Heart left ventricle (tissue), 16 donors: ENCODE measurements around the gene IL1RN. TPM values are rescaled to one million over a fixed set of nuclear protein-coding genes. Genes with fewer than 3 reads are reported as not detected.

Source experiments
- ATAC-seq, 4 donors: fragments of 200-7000 bp; cut with Tn5 transposase; one replicate each; pipeline ENCODE4 v1.9.1; 2020 to 2022; ENCODE audit warnings: moderate library complexity in 4 of 4, mild to moderate bottlenecking in 3 of 4, moderate number of reproducible peaks in 1 of 4
- DNase-seq, 5 donors: peaks; one replicate each; pipeline ENCODE4 v3.0.0-alpha.2; 2020
- H3K27ac ChIP-seq, 12 donors: fragments of 200-600 bp; sonication (generic) in 4 of 12; one replicate each; pipeline versions ENCODE4 v1.5.0 to v1.8.0; 2016 to 2022; ENCODE audit warnings: mild to moderate bottlenecking in 2 of 12
- H3K27me3 ChIP-seq, 9 donors: fragments of 200-600 bp; sonication (generic) in 2 of 9; one replicate each; pipeline versions ENCODE4 v1.5.1 to v1.8.0; 2016 to 2022; ENCODE audit warnings: mild to moderate bottlenecking in 3 of 9
- H3K36me3 ChIP-seq, 9 donors: fragments of 200-600 bp; sonication (generic) in 2 of 9; one replicate each; pipeline versions ENCODE4 v1.5.0 to v1.8.0; 2018 to 2022; ENCODE audit warnings: mild to moderate bottlenecking in 2 of 9
- H3K4me1 ChIP-seq, 12 donors: fragments of 200-600 bp; sonication (generic) in 4 of 12; one replicate each; pipeline versions ENCODE4 v1.5.0 to v1.8.0; 2016 to 2022; ENCODE audit warnings: mild to moderate bottlenecking in 3 of 12
- H3K4me3 ChIP-seq, 12 donors: fragments of 200-600 bp; sonication (generic) in 4 of 12; one replicate each; pipeline versions ENCODE4 v1.5.0 to v1.8.0; 2017 to 2022; ENCODE audit warnings: mild to moderate bottlenecking in 9 of 12, moderate library complexity in 4 of 12
- H3K9me3 ChIP-seq, 12 donors: fragments of 200-600 bp; sonication (generic) in 4 of 12; one replicate each; pipeline versions ENCODE4 v1.5.0 to v1.8.0; 2016 to 2022; ENCODE audit warnings: mild to moderate bottlenecking in 1 of 12
- CTCF ChIP-seq, 12 donors: fragments of 200-600 bp; sonication (generic) in 4 of 12; IDR thresholded peaks; one replicate each; pipeline versions ENCODE4 v1.5.0 to v1.8.0; 2018 to 2022; ENCODE audit warnings: antibody characterized with exemption in 12 of 12, mild to moderate bottlenecking in 5 of 12
- POLR2A ChIP-seq, 2 donors: fragments of 450-650 bp; IDR thresholded peaks; one replicate each; pipeline ENCODE4 v1.6.1; 2017; ENCODE audit warnings: antibody characterized with exemption in 2 of 2, mild to moderate bottlenecking in 2 of 2, moderate library complexity in 2 of 2
- WGBS, 4 donors: extraction: QIAGEN DNeasy Blood & Tissue Kit in 2 of 4; methylation state at CpG; one replicate each; pipeline versions ENCODE4 v1.1.5 to v1.1.7; 2013 to 2018; 5-methylcytosine and 5-hydroxymethylcytosine counted together
- intact Hi-C, 10 donors: fragments of 100-400 bp; cut with DNase I; formaldehyde crosslinking; loops; one replicate each; pipeline versions ENCODE4 v1.11.1 to v1.14.2; 2022
- polyA plus RNA-seq, 2 donors: library from polyadenylated mRNA; stranded (reverse); fragments of 200-250 nt; gene quantifications; one replicate each; pipeline ENCODE4 v1.2.3, GENCODE V29; 2013
- total RNA-seq, 9 donors: library from RNA; depleted of rRNA in 2 of 9; stranded (reverse); fragments of >200 nt in 2 of 9; fragmentation: NEBNext Ultra II Directional in 3 of 9; extraction: Animal tissue kit (Norgen Biotek cat#: 25700) in 3 of 9; gene quantifications; one replicate each; pipeline versions ENCODE4 v1.1.0 to v1.2.4, GENCODE V29; 2016 to 2023
- donor health status: ischemic (EF 13 %, LVEDD 7.1; RV severe dilation, severe dysfunction).
- donor health status: healthy with polysubstance abuse.
- donor health status: DM: no; HTN: yes; CAD: no.
- donor health status: DM: no; HTN: no; CAD: no.
- donor health status: ischemic (EF 25% LVEDD 6.9; RV normal size, moderate dysfunction).
- donor health status: ischemic (EF 25% LVEDD 5.7; RV mildly dilated, moderate dysfunction).
- donor health status: healthy.
- donor health status: DM: yes; HTN: yes; CAD: no.
- donor health status: ischemic (EF 35%, LVEDD 5.7; RV mildly dilated, moderate dysfunction).
- donor health status: nonischemic (EF 11% LVEDD 7.7; RV severe dilation, severe dysfunction).
- donor health status: DM: yes; HTN: yes; CAD: no.
- donor health status: PGD.
- donor health status: ischemic (EF 29% LVEDD 5.4; RV normal size, mild dysfunction).
- donor health status: nonischemic (EF 23%, LVEDD 6.1; RV moderate dilation, normal function).

IL1RN gene
- total and polyA plus RNA-seq, 11 donors, result 0.16 to 11.4 (median 0.99) TPM

- H3K9me3 ChIP-seq, result no peaks in the 10 kb centered on the region
- no peaks in the 10 kb centered on the region for H3K27me3 ChIP-seq
- H3K36me3 ChIP-seq, result peaks cover 0 to 20% (median 0%) of the 10 kb centered on the region in 9 donors
- H3K4me3 ChIP-seq, result no peak overlapping the region
- WGBS, 4 donors, result 52 to 63% (median 60%) methylated on average over 8 of the region's 8 CpGs
- H3K4me1 ChIP-seq, result peaks cover 0 to 66% (median 0%) of the 10 kb centered on the region in 12 donors
- TF ChIP-seq CTCF (IDR thresholded peaks at IDR 0.05) (no peak), POLR2A (IDR thresholded peaks at IDR 0.05) (no peak)
- intact Hi-C loops, result no loop called here
- ATAC-seq (no peak), DNase-seq (no peak)
- peak overlapping the region in 1 of 12 donors; percentile 52 for H3K27ac ChIP-seq
Observed at GRCh38 chr2:113181258-113182051, 54.1 kb downstream of the IL1RN start.

GRCh38 chr2:113182471-113183260 lies 55.3 kb downstream of the IL1RN start:
- ATAC-seq, result no peak
- H3K27me3 ChIP-seq, result no peaks in the 10 kb centered on the region
- WGBS, 4 donors, result 85 to 90% (median 88%) methylated on average over 10 to 15 of the region's 15 CpGs
- no peak overlapping the region for H3K27ac ChIP-seq
- TF ChIP-seq POLR2A (IDR thresholded peaks at IDR 0.05) (no peak), CTCF (IDR thresholded peaks at IDR 0.05) (no peak)
- DNase-seq, result peak in 1 of 5 donors; percentile 8
- peaks cover 0 to 22% (median 0%) of the 10 kb centered on the region in 9 donors for H3K36me3 ChIP-seq
- H3K4me3 ChIP-seq, result no peak overlapping the region
- intact Hi-C loops, result no loop called here
- H3K9me3 ChIP-seq, result no peaks in the 10 kb centered on the region
- H3K4me1 ChIP-seq, result peaks cover 0 to 64% (median 0%) of the 10 kb centered on the region in 12 donors

- Histone ChIP-seq H3K9me3 (no peaks in the 10 kb centered on the region), H3K4me3 (no peak overlapping the region), H3K27me3 (no peaks in the 10 kb centered on the region), H3K27ac (no peak overlapping the region), H3K4me1 (peaks cover 0 to 70% (median 0%) of the 10 kb centered on the region in 12 donors), H3K36me3 (peaks cover 0 to 22% (median 0%) of the 10 kb centered on the region in 9 donors)
- WGBS, 4 donors, result 84 to 94% (median 91%) methylated on average over 4 to 8 of the region's 8 CpGs
- DNase-seq, result no peak
- TF ChIP-seq POLR2A (IDR thresholded peaks at IDR 0.05) (no peak), CTCF (IDR thresholded peaks at IDR 0.05) (no peak)
- ATAC-seq, result no peak
- intact Hi-C loops, result no loop called here
Observed at GRCh38 chr2:113183264-113183663, 55.9 kb downstream of the IL1RN start.

Other genes starting within 250 kb of the IL1RN start
- not detected for gene IL37, start 216.4 kb upstream of the IL1RN start, total RNA-seq
- not detected for gene IL37, start 216.4 kb upstream of the IL1RN start, polyA plus RNA-seq
- gene IL36G, start 149.6 kb upstream of the IL1RN start, total RNA-seq, result not detected
- not detected for gene IL36G, start 149.6 kb upstream of the IL1RN start, polyA plus RNA-seq
- not detected for gene IL36A, start 122.1 kb upstream of the IL1RN start, total RNA-seq
- gene IL36A, start 122.1 kb upstream of the IL1RN start, polyA plus RNA-seq, result not detected
- gene IL36B, start 74.7 kb upstream of the IL1RN start, total RNA-seq, result not detected
- not detected for gene IL36B, start 74.7 kb upstream of the IL1RN start, polyA plus RNA-seq
- not detected for gene IL36RN, start 68.4 kb upstream of the IL1RN start, total RNA-seq
- gene IL36RN, start 68.4 kb upstream of the IL1RN start, polyA plus RNA-seq, result not detected
- not detected for gene IL1F10, start 59.6 kb upstream of the IL1RN start, total RNA-seq
- not detected for gene IL1F10, start 59.6 kb upstream of the IL1RN start, polyA plus RNA-seq
- gene PSD4, start 46.4 kb downstream of the IL1RN start, total RNA-seq, result 10 to 100 TPM in 1 of 9 donors, 1 to 10 TPM in 5, under 1 TPM in 3; 0.65 to 23.4 (median 1.9) TPM
- gene PSD4, start 46.4 kb downstream of the IL1RN start, polyA plus RNA-seq, result 1 to 10 TPM in 1 of 2 donors, under 1 TPM in 1; 0.99 to 1.6 TPM
- gene PAX8, start 151.3 kb downstream of the IL1RN start, total RNA-seq, result 1 to 10 TPM in 2 of 9 donors, under 1 TPM in 4, not detected in 3; 0.44 to 2.3 (median 0.65) TPM
- gene PAX8, start 151.3 kb downstream of the IL1RN start, polyA plus RNA-seq, result under 1 TPM in 1 of 2 donors, not detected in 1; 0.53 TPM